Kidney epithelial cell (primary cell): ENCODE data around the gene ARTN. TPM values are rescaled to one million over a fixed set of nuclear protein-coding genes. Genes with fewer than 3 reads are reported as not detected.

ENCODE experiments used
- DNase-seq: peaks from one replicate; pipeline ENCODE4 v3.0.0-alpha.2; 2010; ENCODE audit warnings: low read depth
- H3K27me3 ChIP-seq: 2 replicates; pipeline ENCODE4 v1.6.0; 2011; ENCODE audit warnings: low read length; ENCODE audit not compliant: control insufficient read depth, insufficient read depth
- H3K36me3 ChIP-seq: 2 replicates; pipeline ENCODE4 v1.5.1; 2011; ENCODE audit warnings: low read length; ENCODE audit not compliant: control insufficient read depth, insufficient read depth
- H3K4me3 ChIP-seq: 2 replicates; pipeline ENCODE4 v1.5.1; 2011; ENCODE audit warnings: low read depth, mild to moderate bottlenecking, control low read depth, low read length
- CTCF ChIP-seq: IDR thresholded peaks from 2 replicates; pipeline ENCODE4 v1.5.1; 2011; ENCODE audit warnings: mild to moderate bottlenecking, moderate library complexity, low read length, control low read depth, inconsistent platforms; ENCODE audit not compliant: insufficient read depth, poor library complexity, severe bottlenecking
- total RNA-seq: library from RNA; depleted of rRNA; stranded (reverse); fragments of >200 nt; gene quantifications from 2 replicates; pipeline ENCODE4 v1.2.3, GENCODE V29; 2015

ARTN gene
- total RNA-seq, 1 donor from 2014 or later, result 4.7 TPM

- H3K36me3 ChIP-seq, result peaks cover 2% of the 10 kb centered on the region
- no peaks in the 10 kb centered on the region for H3K27me3 ChIP-seq
- no peak overlapping the region for H3K4me3 ChIP-seq
- no peak for TF ChIP-seq CTCF
- DNase-seq, result no peak
These were observed 19.8 kb downstream of the ARTN start for GRCh38 chr1:43953361-43953760.

GRCh38 chr1:43954036-43954435 lies 20.4 kb downstream of the ARTN start:
- Histone ChIP-seq H3K27me3 (no peaks in the 10 kb centered on the region), H3K36me3 (peaks cover 2% of the 10 kb centered on the region), H3K4me3 (no peak overlapping the region)
- DNase-seq, result no peak
- TF ChIP-seq CTCF, result no peak

GRCh38 chr1:43956234-43956633 lies 22.6 kb downstream of the ARTN start:
- H3K4me3 ChIP-seq, result no peak overlapping the region
- H3K36me3 ChIP-seq, result peaks cover 2% of the 10 kb centered on the region
- no peak for DNase-seq

GRCh38 chr1:43957407-43958040 lies 23.9 kb downstream of the ARTN start:
- no peak for TF ChIP-seq CTCF
- Histone ChIP-seq H3K4me3 (no peak overlapping the region), H3K36me3 (peaks cover 2% of the 10 kb centered on the region), H3K27me3 (no peaks in the 10 kb centered on the region)
- no peak for DNase-seq

More at GRCh38 chr1:43956234-43956633, 22.6 kb downstream of the ARTN start:
- no peak for TF ChIP-seq CTCF
- H3K27me3 ChIP-seq, result no peaks in the 10 kb centered on the region

GRCh38 chr1:43958351-43959255 lies 25.0 kb downstream of the ARTN start:
- no peak for DNase-seq
- Histone ChIP-seq H3K36me3 (peaks cover 2% of the 10 kb centered on the region), H3K4me3 (no peak overlapping the region), H3K27me3 (no peaks in the 10 kb centered on the region)
- TF ChIP-seq CTCF, result no peak
